GM21576 (cell line): ENCODE data around the gene CDC42BPA.

Experiments used
- ATAC-seq: cut with Tn5 transposase; IDR thresholded peaks from one replicate; pipeline ENCODE4 v1.9.1; 2021; ENCODE audit warnings: mild to moderate bottlenecking, moderate library complexity; ENCODE audit not compliant: unreplicated experiment

CDC42BPA gene

DNA sequence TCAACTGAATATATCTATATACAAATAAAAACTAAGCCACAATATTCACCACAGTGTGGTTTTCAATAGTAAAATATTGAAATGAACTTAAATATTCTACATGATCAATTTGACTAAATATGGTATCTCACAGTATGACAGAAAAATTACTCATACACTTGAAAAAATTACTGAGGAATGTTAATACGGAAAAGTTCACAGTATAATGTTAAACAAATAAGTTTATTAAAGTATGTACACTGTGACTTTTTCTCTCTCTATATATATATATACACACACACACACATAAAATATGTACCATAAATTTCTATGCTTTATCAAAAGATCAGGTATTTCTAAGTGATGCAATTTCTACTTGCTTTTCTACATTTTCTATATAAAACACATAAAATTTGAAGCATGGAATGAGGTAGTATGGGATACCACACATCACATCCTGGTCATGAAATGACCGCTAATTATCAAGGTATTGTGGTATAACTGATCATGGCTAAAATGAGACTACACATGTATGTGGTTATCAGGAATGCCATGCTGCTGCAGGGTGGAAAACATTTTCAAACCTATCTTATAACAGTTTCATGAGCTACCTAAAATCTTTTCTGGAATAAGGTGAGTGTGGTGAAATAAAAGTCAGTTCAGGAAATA lies 102.3 kb downstream of the CDC42BPA start:
- ATAC-seq: no peak

DNA sequence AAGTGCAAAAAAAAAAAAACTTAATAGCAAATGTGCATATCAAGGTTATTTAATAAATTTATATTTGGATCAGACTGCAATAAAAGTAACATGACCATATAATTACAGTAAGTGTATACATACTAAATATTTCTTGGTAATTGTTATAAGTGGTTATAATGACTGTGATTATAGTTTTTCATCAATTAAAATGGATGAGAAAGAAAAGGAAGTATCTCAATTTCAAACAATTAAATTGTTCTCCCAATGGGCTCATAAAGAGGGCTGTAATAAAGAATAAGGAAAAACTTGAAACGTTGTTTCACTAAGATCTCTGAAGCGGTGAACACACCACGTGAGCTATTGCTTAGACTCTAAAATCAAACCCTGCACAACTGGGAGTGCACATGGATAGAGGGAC lies 104.1 kb downstream of the CDC42BPA start:
- no peak for ATAC-seq

- no peak for ATAC-seq
These were observed 104.9 kb downstream of the CDC42BPA start for GRCh38 chr1:227213426-227213825.

DNA sequence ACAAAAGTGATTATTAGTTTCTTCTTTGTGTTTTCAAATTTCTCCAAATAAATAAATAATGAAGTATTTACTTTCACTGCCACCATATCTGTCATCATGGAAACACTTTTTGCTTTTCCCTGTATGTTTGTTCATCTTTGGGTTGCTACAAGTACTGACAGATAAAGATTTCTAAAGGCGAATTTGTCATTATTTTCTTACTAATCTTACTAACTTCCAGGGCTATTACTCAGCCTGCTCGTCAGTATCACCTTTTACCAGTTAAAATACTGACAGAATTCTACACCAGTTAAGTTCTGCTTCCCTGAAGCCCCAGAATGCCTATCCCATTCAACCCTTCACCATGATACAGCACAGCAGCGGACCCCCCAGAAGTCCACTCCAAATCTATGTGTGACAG lies 106.1 kb downstream of the CDC42BPA start:
- no peak for ATAC-seq

GRCh38 chr1:227210604-227211003 lies 107.7 kb downstream of the CDC42BPA start:
- no peak for ATAC-seq

DNA sequence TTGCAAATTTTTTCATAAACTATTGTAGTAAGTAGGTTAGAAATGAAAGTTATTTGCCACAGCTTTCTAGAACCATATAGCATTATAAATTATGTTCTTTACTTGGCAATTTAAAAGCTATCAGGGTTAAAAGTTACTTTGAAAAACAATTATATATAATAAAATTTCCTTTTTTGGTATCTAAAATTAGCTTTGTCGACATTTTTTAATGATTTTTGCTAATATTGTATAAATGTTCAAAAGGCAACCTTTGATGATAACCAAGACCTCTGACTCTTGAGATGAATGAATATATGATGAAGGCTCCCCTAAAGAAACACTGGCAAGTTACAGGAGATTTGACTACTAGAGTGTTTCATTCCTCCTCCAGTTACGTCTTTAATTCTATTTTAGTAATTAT lies 121.2 kb downstream of the CDC42BPA start:
- no peak for ATAC-seq

DNA sequence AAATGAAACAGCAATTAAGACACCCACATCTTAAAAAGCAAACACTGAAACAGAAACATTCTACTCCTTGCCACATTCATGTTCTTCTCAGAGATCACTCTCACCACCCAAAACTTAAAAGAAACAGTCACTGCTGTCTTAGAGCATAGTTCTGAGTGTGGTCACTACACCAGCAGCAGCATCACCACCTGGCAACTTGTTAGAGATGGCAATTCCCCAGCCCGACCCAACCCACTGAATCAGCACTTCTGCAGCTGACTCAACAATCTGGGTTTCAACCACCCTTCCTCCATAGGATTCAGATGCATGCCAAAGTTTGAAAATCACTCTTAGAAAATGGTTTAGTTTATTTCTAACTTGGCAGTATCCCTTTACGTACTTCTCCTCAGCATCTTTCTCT lies 126.1 kb downstream of the CDC42BPA start:
- peak; percentile 67 for ATAC-seq

DNA sequence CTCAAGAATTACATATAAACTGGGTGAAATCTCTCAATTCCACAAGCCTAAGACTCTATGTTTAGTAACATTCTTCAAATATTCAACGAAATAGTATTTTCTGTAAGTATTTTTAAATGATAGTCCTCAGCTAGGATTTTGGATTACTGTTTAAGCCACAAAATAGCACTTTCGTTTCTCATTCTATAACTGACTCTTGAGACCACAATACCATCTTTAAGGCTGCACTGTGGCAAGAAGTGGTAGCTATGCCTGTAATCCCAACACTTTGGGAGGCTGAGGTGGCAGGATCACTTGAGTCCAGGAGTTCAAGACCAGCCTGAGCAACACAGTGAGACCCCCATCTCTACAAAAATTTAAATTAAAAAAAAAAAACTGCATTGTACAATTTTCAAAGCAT lies 126.7 kb downstream of the CDC42BPA start:
- peak; percentile 53 for ATAC-seq

- ATAC-seq: no peak
These were observed 128.0 kb downstream of the CDC42BPA start for GRCh38 chr1:227190321-227190720.

DNA sequence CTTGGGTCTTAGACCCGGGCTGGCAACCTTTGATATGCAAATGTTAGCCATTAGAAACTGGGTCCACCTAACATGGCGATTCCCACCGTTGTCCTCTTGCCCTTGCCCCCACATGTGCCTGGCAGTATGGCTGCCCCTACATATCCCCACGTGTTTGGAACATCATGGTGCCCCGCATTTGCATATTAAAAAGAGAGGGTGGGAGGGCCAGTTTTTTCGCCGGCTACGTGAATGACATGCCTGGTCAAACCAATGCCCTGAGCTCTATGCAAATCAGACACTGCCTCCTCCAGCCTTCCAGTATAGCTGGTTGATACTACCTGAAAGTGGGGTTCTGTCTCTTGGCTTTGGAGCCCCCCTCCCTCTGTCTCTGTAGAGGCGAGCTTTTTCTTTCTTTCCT lies 133.0 kb downstream of the CDC42BPA start:
- ATAC-seq: no peak

DNA sequence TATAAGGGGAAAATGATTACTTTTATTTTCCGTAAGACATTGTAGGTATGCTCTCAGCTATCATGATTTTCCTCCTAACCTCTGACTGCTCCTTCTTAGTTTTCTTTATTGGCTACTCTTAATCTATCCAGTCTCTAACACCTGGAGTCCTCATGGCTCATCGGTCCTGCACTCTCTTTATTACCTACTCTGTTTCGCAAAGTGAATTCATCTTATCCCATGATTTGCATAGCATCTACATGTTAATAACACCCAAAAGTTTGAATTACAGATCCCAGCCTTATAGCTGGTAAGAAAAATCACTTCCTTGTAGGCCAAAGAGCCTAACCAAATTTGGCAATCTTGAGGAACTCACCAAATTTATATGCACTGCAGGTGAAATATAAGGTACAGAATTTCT lies 136.3 kb downstream of the CDC42BPA start:
- no peak for ATAC-seq

- no peak for ATAC-seq
These were observed 142.7 kb downstream of the CDC42BPA start for GRCh38 chr1:227175611-227176010.

DNA sequence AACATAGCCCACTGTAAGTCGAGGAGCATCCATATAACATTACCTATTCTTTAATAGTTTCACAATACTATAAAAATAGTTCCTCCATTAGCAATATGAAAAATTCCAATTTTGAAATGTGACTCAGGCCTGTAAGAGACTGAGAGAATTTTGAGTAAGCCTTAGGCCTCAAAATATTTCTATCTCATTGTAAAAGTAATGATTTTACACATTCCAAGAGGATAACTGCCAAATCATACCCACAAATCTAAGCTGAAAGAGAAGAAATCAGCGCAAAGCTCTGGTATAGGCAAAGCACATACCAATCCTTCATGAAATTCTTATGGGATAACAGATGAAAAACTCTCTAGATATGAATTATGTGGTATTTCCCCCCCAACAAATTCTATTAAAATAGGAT lies 144.1 kb downstream of the CDC42BPA start:
- no peak for ATAC-seq

GRCh38 chr1:227170361-227171166 lies 147.7 kb downstream of the CDC42BPA start:
- ATAC-seq: no peak

DNA sequence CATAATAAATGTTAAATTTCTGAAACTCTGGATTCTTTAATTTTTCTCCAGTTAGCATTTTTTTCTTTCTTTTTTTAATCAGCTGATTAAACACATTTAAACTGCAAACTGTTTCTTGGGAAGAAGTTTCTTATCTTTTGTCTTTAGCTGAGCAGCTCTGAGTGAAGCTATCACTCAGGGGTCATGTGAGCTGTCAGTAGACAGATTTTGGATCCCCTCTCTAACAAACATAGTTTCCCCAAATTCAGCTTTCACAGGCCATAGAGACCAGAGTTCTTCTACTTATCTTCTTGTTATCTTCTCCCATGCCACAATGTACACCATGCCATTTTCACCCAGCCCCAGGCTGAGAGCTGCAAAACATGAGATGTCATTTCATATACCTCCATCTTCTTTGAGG lies 148.9 kb downstream of the CDC42BPA start:
- ATAC-seq: no peak

- no peak for ATAC-seq
These were observed 150.8 kb downstream of the CDC42BPA start for GRCh38 chr1:227167276-227168101.

DNA sequence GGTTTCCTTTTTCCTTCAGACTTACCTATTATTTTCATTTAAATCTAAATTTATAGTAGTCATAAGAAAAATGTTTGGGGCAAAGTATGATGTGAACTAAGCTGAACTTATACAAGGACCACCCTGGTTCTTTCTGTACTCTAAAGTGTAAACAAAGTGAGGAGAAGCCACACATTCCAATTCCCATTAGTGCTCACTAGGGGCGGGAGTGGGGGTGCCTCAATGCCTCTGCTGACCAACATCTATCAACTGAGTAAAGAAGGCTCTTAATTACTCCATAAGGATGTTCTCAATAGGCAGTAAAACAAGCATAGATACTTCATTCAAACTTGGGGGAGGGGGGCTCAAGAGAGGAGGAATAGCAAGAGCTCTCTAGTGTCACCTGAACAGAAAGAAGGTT lies 151.7 kb downstream of the CDC42BPA start:
- ATAC-seq: no peak

- ATAC-seq: no peak
These were observed 156.8 kb downstream of the CDC42BPA start for GRCh38 chr1:227161470-227161869.

DNA sequence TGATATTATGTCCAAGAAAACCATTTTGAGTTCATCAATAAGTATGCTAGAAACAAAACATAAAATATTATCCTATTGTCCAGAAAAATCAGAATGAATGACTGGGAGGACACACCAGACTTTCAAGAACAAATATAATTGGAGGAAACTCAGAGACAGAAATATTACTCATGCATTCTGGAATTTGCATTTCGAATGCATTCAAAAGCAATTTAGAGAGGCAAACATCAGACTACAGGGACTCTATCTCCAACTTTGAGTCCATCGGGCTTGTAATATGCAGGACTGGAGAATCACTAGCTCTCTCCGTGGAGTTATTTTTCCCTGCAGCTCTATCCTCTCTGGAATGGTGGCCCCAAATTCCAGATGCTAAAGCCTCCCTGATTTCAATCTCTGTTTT lies 161.8 kb downstream of the CDC42BPA start:
- no peak for ATAC-seq

DNA sequence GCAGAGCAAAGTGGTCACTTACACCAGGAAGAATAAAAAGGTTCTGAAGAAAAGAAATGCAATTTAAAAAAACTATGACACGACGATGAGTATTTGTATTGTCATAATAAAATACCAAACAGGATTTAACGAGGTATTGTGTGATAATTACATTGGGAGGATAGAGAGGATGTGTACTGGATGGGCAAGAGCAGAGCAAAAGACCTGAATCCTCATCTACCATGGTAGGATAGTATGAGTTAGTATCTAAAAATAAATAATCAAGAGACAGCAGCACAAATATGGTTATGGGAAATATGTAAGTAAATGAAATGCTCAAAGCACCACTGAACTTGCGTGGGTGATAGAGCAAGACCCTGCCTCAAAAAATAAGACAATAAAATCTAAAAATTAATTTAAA lies 162.6 kb downstream of the CDC42BPA start:
- ATAC-seq: no peak

DNA sequence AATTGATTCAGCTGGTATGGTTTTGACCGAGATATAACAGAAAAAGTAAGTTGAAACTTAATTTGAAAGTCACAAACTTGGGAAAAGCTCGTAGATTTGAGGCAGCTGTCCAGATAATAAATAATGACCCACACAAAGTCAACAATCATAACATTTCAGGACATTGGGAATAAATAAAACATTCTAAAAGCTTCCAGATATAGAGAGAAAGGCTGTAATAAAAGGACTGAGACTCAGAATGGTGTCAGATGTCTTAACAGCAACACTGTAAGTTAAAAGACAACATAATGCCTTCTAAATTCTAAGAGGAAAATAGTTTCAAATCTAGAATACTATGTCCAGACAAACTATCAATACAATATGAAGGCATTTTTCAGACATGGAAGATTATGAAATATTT lies 163.3 kb downstream of the CDC42BPA start:
- no peak for ATAC-seq

DNA sequence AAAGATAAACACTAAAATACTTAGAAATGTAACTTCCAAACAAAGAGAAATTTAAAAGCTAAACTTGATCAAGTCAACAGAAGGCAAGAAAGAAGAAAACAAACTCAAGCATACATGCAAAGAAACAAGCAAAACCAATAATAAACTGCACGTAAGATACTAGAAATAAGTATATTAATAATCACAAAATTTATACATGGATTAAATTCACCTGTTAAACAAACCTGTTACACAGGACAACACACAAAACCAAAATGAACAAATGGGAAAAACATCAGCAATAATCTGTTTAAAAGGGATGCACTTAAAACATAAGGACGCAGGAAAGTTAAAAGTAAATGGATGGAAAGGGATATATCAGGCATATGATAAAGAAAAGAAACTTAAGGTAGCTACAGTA lies 165.8 kb downstream of the CDC42BPA start:
- no peak for ATAC-seq
